K562 (cell line): Measurements from ENCODE around the gene IGF2BP3. TPM values are rescaled to one million over a fixed set of nuclear protein-coding genes. Genes with fewer than 3 reads are reported as not detected.
A peak's percentile ranks its signal among the peaks of the same experiment; 100 is the strongest.

ENCODE experiments used
- ATAC-seq: fragments of 200-7000 bp; cut with Tn5 transposase; 3 replicates; pipeline ENCODE4 v1.9.1; 2020; ENCODE audit warnings: moderate library complexity
- BruUV-seq: library from RNA; stranded (reverse); fragments of 400-500 nt; replicated peaks from 2 replicates; lab custom pipeline; 2021; lab: Mats Ljungman, UMichigan
- CTCF ChIA-PET: fragments of 300-600 bp; formaldehyde crosslinking; extraction: SDS; loops from one replicate; lab custom pipeline; 2021; ENCODE audit warnings: low intra/inter-chr PET ratio; lab: Yijun Ruan, JAX
- POLR2A ChIA-PET: fragments of 300-600, 350-650 bp; sonication (Branson Sonifier 250); formaldehyde crosslinking; extraction: SDS; loops from one replicate; lab custom pipeline; 2021; ENCODE audit warnings: antibody characterized with exemption, inconsistent platforms; lab: Yijun Ruan, JAX
- DNase-seq, 4 experiments: peaks; one replicate each; pipeline versions ENCODE4 v3.0.0 to v3.0.0-alpha.2; 2011 to 2018; ENCODE audit warnings: low spot score in 3 of 4, mixed read lengths in 3 of 4; ENCODE audit errors: extremely low read depth in 1 of 4
- FAIRE-seq: peaks from 2 replicates; lab custom pipeline; 2011; peaks lifted over from hg19 to GRCh38; lab: Jason Lieb, UNC
- H2AFZ ChIP-seq: 2 replicates; pipeline ENCODE4 v1.6.0; 2011; ENCODE audit warnings: low read depth, low read length, control low read depth, inconsistent platforms
- H3K27ac ChIP-seq: fragments of 200-600 bp; 3 replicates; pipeline ENCODE4 v1.8.0; 2011; ENCODE audit warnings: low read depth, mild to moderate bottlenecking, control low read depth, inconsistent platforms, low read length, moderate library complexity, mixed read lengths; ENCODE audit errors: extremely low read depth
- H3K27me3 ChIP-seq, 2 experiments: fragments of 300-600 bp in 1 of 2; 2 replicates in 1 of 2; 3 replicates in 1 of 2; pipeline versions ENCODE4 v1.6.0 to v1.8.0; 2011; ENCODE audit warnings: inconsistent platforms in 2 of 2, low read length in 2 of 2, mild to moderate bottlenecking in 1 of 2, mixed read lengths in 1 of 2, moderate library complexity in 1 of 2; ENCODE audit not compliant: control insufficient read depth in 2 of 2, insufficient read depth in 2 of 2
- H3K36me3 ChIP-seq: fragments of 300-600 bp; 3 replicates; pipeline ENCODE4 v1.8.0; 2011; ENCODE audit warnings: mild to moderate bottlenecking, low read length, inconsistent platforms; ENCODE audit not compliant: control insufficient read depth, insufficient read depth
- H3K4me1 ChIP-seq, 2 experiments: fragments of 200-600 bp in 1 of 2; replicated peaks in 1 of 2; 2 replicates in 1 of 2; 3 replicates in 1 of 2; pipeline versions ENCODE4 v1.5.1 to v1.8.0; 2011; ENCODE audit warnings: inconsistent platforms in 2 of 2, low read length in 2 of 2, mild to moderate bottlenecking in 1 of 2, mixed read lengths in 1 of 2, moderate library complexity in 1 of 2; ENCODE audit not compliant: control insufficient read depth in 2 of 2, insufficient read depth in 2 of 2
- H3K4me2 ChIP-seq: 2 replicates; pipeline ENCODE4 v1.6.1; 2011; ENCODE audit warnings: low read length, control low read depth, inconsistent platforms, mixed read lengths; ENCODE audit not compliant: insufficient read depth
- H3K4me3 ChIP-seq: fragments of 200-600 bp; sonication (generic), shearing (Covaris generic); 2 replicates; pipeline ENCODE4 v1.5.1; 2016; ENCODE audit warnings: control low read depth, inconsistent platforms
- H3K79me2 ChIP-seq: fragments of 200-600 bp; 3 replicates; pipeline ENCODE4 v1.8.0; 2011; ENCODE audit warnings: low read length, inconsistent platforms; ENCODE audit not compliant: control insufficient read depth, insufficient read depth
- H3K9ac ChIP-seq, 2 experiments: 2 replicates each; pipeline versions ENCODE4 v1.6.0 to v1.6.1; 2011; ENCODE audit warnings: low read depth in 2 of 2, low read length in 2 of 2, control low read depth in 1 of 2, inconsistent platforms in 1 of 2, mild to moderate bottlenecking in 1 of 2, mixed read lengths in 1 of 2; ENCODE audit not compliant: insufficient read depth in 1 of 2
- H3K9me1 ChIP-seq: one replicate; pipeline ENCODE4 v1.6.0; 2011; ENCODE audit warnings: inconsistent platforms, mild to moderate bottlenecking, low read length, moderate library complexity; ENCODE audit not compliant: control insufficient read depth, insufficient read depth
- H3K9me3 ChIP-seq: replicated peaks from 2 replicates; pipeline ENCODE4 v1.5.1; 2011; ENCODE audit warnings: low read depth, low read length, inconsistent platforms; ENCODE audit not compliant: control insufficient read depth, insufficient read depth
- H4K20me1 ChIP-seq: replicated peaks from 2 replicates; pipeline ENCODE4 v1.6.1; 2011; ENCODE audit warnings: low read length, inconsistent platforms, mixed read lengths; ENCODE audit not compliant: control insufficient read depth, insufficient read depth
- ETS2 ChIP-seq: IDR thresholded peaks from 2 replicates; pipeline ENCODE4 v1.6.1; 2016; ENCODE audit warnings: borderline replicate concordance, missing genetic modification characterization, mild to moderate bottlenecking, moderate library complexity, missing compliant biosample characterization; ENCODE audit not compliant: poor library complexity, severe bottlenecking
- WGBS: fragments of 100-300 bp; shearing (Covaris generic); methylation state at CpG from one replicate; pipeline ENCODE4 v1.1.6; 2016; ENCODE audit warnings: low coverage, mixed read lengths; ENCODE audit not compliant: insufficient coverage; ENCODE audit errors: missing lambda C conversion rate; 5-methylcytosine and 5-hydroxymethylcytosine counted together
- in situ Hi-C: fragments of 300-500 bp; cut with MboI; formaldehyde crosslinking; loops from 4 replicates; pipeline ENCODE4 v1.15.0; 2018; ENCODE audit warnings: inconsistent platforms, mixed read lengths
- intact Hi-C: fragments of 100-400 bp; cut with micrococcal nuclease; formaldehyde crosslinking; loops from 2 replicates; pipeline ENCODE4 v1.14.2; 2022
- polyA plus RNA-seq, 8 experiments: library from polyadenylated mRNA; depleted of rRNA in 4 of 8; stranded (reverse) in 5 of 8; unstranded in 3 of 8; fragments of >200 nt; fragmentation: Nextera tagmentation in 2 of 8; fragmentation: Illumina TruSeq in 1 of 8; extraction: Ambion mirVana in 2 of 8; extraction: Trizol in 1 of 8; gene quantifications; 2 replicates each; pipeline versions ENCODE4 v1.2.1 to v1.2.3, GENCODE V29; 2011 to 2014; ENCODE audit warnings: inconsistent platforms in 1 of 8, missing spikeins in 1 of 8
- total RNA-seq, 7 experiments: library from RNA; depleted of rRNA in 6 of 7; stranded (reverse); fragments of >200 nt in 6 of 7; fragmentation: Illumina TruSeq in 2 of 7; extraction: Trizol in 2 of 7; gene quantifications; 2 replicates each; pipeline versions ENCODE4 v1.2.1 to v1.2.3, GENCODE V29; 2011 to 2021; ENCODE audit warnings: low replicate concordance in 1 of 7
- TF ChIP-seq, protein P1 (sequence below): sonication (generic); formaldehyde crosslinking; IDR thresholded peaks from 2 replicates; pipeline ENCODE4 v1.8.1; 2023; ENCODE audit warnings: mild to moderate bottlenecking, missing genetic modification reagents

The IGF2BP3 gene
- total and polyA plus RNA-seq, 9 of the 15 experiments (the other 6 are each of a cell fraction or from before 2014, with no cell fraction given): 8.4 to 88.1 (median 61.2) TPM

DNA sequence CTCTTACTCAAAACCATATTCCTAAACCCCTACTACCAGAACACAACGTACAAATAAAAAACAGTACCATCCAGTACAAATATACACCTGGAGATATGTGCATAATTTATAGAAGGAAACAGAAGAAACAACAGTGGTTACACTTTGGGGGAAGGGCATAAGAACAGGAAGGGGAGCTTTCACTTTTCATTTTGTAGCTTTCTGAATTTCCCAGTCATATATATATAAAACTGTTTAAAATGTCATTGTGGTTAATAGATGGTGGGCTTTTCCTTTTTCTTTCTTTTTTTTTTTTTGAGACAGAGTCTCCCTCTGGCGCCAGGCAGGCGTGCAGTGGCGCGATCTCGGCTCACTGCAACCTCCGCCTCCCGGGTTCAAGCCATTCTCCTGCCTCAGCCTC is 124.0 kb downstream of the IGF2BP3 start:
- Histone ChIP-seq H3K79me2 (peaks cover 9% of the 10 kb centered on the region; the same call in 2 of the 3 replicates), H3K9me3 (no peaks in the 10 kb centered on the region), H2AFZ (no peak overlapping the region), H3K4me2 (no peak overlapping the region), H3K4me1 (peaks cover 8 to 25% of the 10 kb centered on the region in 2 experiments), H3K36me3 (peaks cover 88% of the 10 kb centered on the region), H3K9me1 (no peaks in the 10 kb centered on the region), H3K27ac (peak overlapping the region; percentile 87; the same call in 1 of the 3 replicates), H3K9ac (no peak overlapping the region; a peak in 1 of 4 replicates), H4K20me1 (no peaks in the 10 kb centered on the region), H3K27me3 (no peaks in the 10 kb centered on the region), H3K4me3 (no peak overlapping the region)
- ATAC-seq (no peak), DNase-seq (no peak), FAIRE-seq (no peak)
- no TSS peak for BruUV-seq
- POLR2A ChIA-PET: interaction anchor here (1.4 to 2.6 kb wide), 2 partner anchors 9 to 12 kb away, joined by 4 to 6 read pairs; no protein-coding TSS in a partner anchor
- TF ChIP-seq, protein P1, sequence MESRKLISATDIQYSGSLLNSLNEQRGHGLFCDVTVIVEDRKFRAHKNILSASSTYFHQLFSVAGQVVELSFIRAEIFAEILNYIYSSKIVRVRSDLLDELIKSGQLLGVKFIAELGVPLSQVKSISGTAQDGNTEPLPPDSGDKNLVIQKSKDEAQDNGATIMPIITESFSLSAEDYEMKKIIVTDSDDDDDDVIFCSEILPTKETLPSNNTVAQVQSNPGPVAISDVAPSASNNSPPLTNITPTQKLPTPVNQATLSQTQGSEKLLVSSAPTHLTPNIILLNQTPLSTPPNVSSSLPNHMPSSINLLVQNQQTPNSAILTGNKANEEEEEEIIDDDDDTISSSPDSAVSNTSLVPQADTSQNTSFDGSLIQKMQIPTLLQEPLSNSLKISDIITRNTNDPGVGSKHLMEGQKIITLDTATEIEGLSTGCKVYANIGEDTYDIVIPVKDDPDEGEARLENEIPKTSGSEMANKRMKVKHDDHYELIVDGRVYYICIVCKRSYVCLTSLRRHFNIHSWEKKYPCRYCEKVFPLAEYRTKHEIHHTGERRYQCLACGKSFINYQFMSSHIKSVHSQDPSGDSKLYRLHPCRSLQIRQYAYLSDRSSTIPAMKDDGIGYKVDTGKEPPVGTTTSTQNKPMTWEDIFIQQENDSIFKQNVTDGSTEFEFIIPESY (CRISPR knock-in tag): peak; percentile 75
- TF ChIP-seq ETS2 (tag): no peak
- intact Hi-C loops: loop anchor here (5.0 kb wide), 1 partner anchor 186 kb away; the partner anchor contains the start of gene TRA2A
- WGBS: 91% methylated on average over 8 of the region's 8 CpGs
- CTCF ChIA-PET: no interaction called here
- in situ Hi-C loops: no loop called here
